A549 (cell line): ENCODE data around the gene FGFR2.

Source experiments
- CBX2 ChIP-seq: fragments of 200-600 bp; sonication (generic); IDR thresholded peaks from 2 replicates; pipeline ENCODE4 v1.6.1; 2016; ENCODE audit warnings: low read depth, mild to moderate bottlenecking, borderline replicate concordance
- CBX8 ChIP-seq: fragments of 200-600 bp; sonication (generic); IDR thresholded peaks from 2 replicates; pipeline ENCODE4 v1.6.1; 2016
- CTCF ChIP-seq: fragments of >200 bp; sonication (Bioruptor Twin); formaldehyde crosslinking; IDR thresholded peaks from 3 replicates; pipeline ENCODE4 v1.5.1; 2016
- EP300 ChIP-seq, 2 experiments: fragments of >200 bp; sonication (Bioruptor Twin); formaldehyde crosslinking; IDR thresholded peaks; 2 replicates in 1 of 2; 3 replicates in 1 of 2; pipeline ENCODE4 v1.6.1; 2016 to 2017
- KDM5A ChIP-seq: fragments of 200-600 bp; sonication (generic); IDR thresholded peaks from 2 replicates; pipeline ENCODE4 v1.6.1; 2016; ENCODE audit warnings: antibody characterized with exemption, mild to moderate bottlenecking
- MYC ChIP-seq: IDR thresholded peaks from 2 replicates; pipeline ENCODE4 v1.6.1; 2012; ENCODE audit warnings: mild to moderate bottlenecking, inconsistent platforms, low read length, improper control_type of control experiment, borderline replicate concordance
- POLR2A ChIP-seq: IDR thresholded peaks from 2 replicates; pipeline ENCODE4 v1.6.1; 2012; ENCODE audit warnings: mild to moderate bottlenecking, low read length
- POLR2AphosphoS2 ChIP-seq: conservative IDR thresholded peaks from 2 replicates; pipeline ENCODE4 v1.6.1; 2012; ENCODE audit warnings: low read length, improper control_type of control experiment, inconsistent platforms
- SMC3 ChIP-seq: fragments of >200 bp; sonication (Bioruptor Twin); formaldehyde crosslinking; IDR thresholded peaks from 3 replicates; pipeline ENCODE4 v1.6.1; 2018; ENCODE audit warnings: inconsistent platforms
- TF ChIP-seq, protein P1 (sequence below): fragments of 200-600 bp; sonication (generic); IDR thresholded peaks from 2 replicates; pipeline ENCODE4 v1.6.1; 2016; ENCODE audit warnings: antibody characterized with exemption, mild to moderate bottlenecking, moderate library complexity

GRCh38 chr10:121595806-121596688, 2.2 kb downstream of the FGFR2 start:
- TF ChIP-seq CTCF = no peak
- TF ChIP-seq KDM5A = no peak
- TF ChIP-seq MYC = no peak
- TF ChIP-seq POLR2AphosphoS2 = no peak
- TF ChIP-seq, protein P1, sequence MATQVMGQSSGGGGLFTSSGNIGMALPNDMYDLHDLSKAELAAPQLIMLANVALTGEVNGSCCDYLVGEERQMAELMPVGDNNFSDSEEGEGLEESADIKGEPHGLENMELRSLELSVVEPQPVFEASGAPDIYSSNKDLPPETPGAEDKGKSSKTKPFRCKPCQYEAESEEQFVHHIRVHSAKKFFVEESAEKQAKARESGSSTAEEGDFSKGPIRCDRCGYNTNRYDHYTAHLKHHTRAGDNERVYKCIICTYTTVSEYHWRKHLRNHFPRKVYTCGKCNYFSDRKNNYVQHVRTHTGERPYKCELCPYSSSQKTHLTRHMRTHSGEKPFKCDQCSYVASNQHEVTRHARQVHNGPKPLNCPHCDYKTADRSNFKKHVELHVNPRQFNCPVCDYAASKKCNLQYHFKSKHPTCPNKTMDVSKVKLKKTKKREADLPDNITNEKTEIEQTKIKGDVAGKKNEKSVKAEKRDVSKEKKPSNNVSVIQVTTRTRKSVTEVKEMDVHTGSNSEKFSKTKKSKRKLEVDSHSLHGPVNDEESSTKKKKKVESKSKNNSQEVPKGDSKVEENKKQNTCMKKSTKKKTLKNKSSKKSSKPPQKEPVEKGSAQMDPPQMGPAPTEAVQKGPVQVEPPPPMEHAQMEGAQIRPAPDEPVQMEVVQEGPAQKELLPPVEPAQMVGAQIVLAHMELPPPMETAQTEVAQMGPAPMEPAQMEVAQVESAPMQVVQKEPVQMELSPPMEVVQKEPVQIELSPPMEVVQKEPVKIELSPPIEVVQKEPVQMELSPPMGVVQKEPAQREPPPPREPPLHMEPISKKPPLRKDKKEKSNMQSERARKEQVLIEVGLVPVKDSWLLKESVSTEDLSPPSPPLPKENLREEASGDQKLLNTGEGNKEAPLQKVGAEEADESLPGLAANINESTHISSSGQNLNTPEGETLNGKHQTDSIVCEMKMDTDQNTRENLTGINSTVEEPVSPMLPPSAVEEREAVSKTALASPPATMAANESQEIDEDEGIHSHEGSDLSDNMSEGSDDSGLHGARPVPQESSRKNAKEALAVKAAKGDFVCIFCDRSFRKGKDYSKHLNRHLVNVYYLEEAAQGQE = no peak
- TF ChIP-seq CBX8 = no peak
- TF ChIP-seq EP300 (IDR thresholded peaks at IDR 0.05) = no peak
- no peak for TF ChIP-seq POLR2A
- no peak for TF ChIP-seq SMC3
- no peak for TF ChIP-seq CBX2
